HEK293T (cell line): ENCODE measurements around the gene DYDC2.

Experiments used
- ARNT ChIP-seq: fragments of 450-650 bp; IDR thresholded peaks from 2 replicates; pipeline ENCODE4 v1.6.1; 2017; ENCODE audit warnings: mild to moderate bottlenecking
- FOXA1 ChIP-seq: fragments of 450-650 bp; IDR thresholded peaks from 2 replicates; pipeline ENCODE4 v1.6.1; 2016; ENCODE audit warnings: mild to moderate bottlenecking
- L3MBTL2 ChIP-seq: fragments of 450-650 bp; conservative IDR thresholded peaks from 2 replicates; pipeline ENCODE4 v1.6.1; 2016; ENCODE audit warnings: mild to moderate bottlenecking
- SP1 ChIP-seq: fragments of 450-650 bp; IDR thresholded peaks from 2 replicates; pipeline ENCODE4 v1.6.1; 2017

DNA sequence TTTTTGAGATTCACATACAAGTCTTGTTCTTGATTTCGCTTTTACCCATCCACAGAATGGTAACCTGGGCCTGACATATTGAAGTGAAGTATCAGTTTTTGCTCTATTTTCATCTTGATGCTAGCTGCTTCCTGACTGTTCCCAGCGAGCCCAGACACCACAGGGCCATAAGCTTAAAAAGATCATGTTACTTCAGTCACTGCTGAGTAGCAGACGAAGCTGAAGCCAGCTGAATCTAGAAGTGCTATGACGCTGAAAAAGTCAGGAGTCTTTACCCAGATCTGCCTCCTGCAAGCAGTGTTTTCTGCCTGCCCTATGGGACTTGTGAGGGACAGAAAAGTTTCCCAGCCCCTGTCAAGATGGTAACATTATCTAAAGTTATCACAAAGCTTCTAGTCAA is 49.0 kb downstream of the DYDC2 start:
- no peak for TF ChIP-seq FOXA1
- TF ChIP-seq ARNT: no peak
- TF ChIP-seq L3MBTL2: no peak
- TF ChIP-seq SP1: no peak
